Measurements from ENCODE around the gene B4GALT5.

DNA sequence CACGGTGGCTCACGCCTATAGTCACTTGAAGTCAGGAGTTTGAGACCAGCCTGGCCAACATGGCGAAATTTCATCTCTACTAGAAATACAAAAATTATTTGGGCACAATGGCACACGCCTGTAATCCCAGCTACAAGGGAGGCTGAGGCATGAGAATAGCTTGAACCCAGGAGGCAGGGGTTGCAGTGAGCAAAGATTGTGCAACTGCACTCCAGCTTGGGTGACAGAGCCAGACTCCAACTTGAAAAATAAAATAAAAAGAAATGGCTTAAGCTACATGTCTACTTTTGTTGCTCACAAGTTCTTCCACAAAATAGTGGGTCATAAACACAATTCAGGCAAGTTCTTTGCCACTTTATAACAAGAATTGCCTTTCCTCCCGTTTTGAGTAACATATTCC, 27.1 kb upstream of the B4GALT5 start:
- TF ChIP-seq ZFP30 (CRISPR knock-in tag; IDR thresholded peaks at IDR 0.05) (no peak), ARNTL (CRISPR knock-in tag; IDR thresholded peaks at IDR 0.05; ENCODE audit: borderline replicate concordance, low read depth) (no peak), ESRRG (CRISPR knock-in tag; IDR thresholded peaks at IDR 0.05) (no peak), ZNF8 (CRISPR knock-in tag; IDR thresholded peaks at IDR 0.05) (no peak), RARB (CRISPR knock-in tag; IDR thresholded peaks at IDR 0.05) (no peak), ZNF70 (CRISPR knock-in tag; IDR thresholded peaks at IDR 0.05) (no peak), GLIS3 (CRISPR knock-in tag; IDR thresholded peaks at IDR 0.05) (no peak), PPARA (CRISPR knock-in tag; IDR thresholded peaks at IDR 0.05; ENCODE audit: borderline replicate concordance) (no peak), TOX (CRISPR knock-in tag; IDR thresholded peaks at IDR 0.05; ENCODE audit: borderline replicate concordance) (no peak), CSDC2 (CRISPR knock-in tag; IDR thresholded peaks at IDR 0.05) (no peak), BACH2 (CRISPR knock-in tag; IDR thresholded peaks at IDR 0.05; ENCODE audit: borderline replicate concordance) (no peak)
- TF ChIP-seq, protein P1, sequence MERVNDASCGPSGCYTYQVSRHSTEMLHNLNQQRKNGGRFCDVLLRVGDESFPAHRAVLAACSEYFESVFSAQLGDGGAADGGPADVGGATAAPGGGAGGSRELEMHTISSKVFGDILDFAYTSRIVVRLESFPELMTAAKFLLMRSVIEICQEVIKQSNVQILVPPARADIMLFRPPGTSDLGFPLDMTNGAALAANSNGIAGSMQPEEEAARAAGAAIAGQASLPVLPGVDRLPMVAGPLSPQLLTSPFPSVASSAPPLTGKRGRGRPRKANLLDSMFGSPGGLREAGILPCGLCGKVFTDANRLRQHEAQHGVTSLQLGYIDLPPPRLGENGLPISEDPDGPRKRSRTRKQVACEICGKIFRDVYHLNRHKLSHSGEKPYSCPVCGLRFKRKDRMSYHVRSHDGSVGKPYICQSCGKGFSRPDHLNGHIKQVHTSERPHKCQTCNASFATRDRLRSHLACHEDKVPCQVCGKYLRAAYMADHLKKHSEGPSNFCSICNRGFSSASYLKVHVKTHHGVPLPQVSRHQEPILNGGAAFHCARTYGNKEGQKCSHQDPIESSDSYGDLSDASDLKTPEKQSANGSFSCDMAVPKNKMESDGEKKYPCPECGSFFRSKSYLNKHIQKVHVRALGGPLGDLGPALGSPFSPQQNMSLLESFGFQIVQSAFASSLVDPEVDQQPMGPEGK (CRISPR knock-in tag; IDR thresholded peaks at IDR 0.05; ENCODE audit: borderline replicate concordance): no peak
- TF ChIP-seq, protein P2, sequence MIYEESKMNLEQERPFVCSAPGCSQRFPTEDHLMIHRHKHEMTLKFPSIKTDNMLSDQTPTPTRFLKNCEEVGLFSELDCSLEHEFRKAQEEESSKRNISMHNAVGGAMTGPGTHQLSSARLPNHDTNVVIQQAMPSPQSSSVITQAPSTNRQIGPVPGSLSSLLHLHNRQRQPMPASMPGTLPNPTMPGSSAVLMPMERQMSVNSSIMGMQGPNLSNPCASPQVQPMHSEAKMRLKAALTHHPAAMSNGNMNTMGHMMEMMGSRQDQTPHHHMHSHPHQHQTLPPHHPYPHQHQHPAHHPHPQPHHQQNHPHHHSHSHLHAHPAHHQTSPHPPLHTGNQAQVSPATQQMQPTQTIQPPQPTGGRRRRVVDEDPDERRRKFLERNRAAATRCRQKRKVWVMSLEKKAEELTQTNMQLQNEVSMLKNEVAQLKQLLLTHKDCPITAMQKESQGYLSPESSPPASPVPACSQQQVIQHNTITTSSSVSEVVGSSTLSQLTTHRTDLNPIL (CRISPR knock-in tag; IDR thresholded peaks at IDR 0.05; ENCODE audit: low read depth): no peak
- TF ChIP-seq, protein P3, sequence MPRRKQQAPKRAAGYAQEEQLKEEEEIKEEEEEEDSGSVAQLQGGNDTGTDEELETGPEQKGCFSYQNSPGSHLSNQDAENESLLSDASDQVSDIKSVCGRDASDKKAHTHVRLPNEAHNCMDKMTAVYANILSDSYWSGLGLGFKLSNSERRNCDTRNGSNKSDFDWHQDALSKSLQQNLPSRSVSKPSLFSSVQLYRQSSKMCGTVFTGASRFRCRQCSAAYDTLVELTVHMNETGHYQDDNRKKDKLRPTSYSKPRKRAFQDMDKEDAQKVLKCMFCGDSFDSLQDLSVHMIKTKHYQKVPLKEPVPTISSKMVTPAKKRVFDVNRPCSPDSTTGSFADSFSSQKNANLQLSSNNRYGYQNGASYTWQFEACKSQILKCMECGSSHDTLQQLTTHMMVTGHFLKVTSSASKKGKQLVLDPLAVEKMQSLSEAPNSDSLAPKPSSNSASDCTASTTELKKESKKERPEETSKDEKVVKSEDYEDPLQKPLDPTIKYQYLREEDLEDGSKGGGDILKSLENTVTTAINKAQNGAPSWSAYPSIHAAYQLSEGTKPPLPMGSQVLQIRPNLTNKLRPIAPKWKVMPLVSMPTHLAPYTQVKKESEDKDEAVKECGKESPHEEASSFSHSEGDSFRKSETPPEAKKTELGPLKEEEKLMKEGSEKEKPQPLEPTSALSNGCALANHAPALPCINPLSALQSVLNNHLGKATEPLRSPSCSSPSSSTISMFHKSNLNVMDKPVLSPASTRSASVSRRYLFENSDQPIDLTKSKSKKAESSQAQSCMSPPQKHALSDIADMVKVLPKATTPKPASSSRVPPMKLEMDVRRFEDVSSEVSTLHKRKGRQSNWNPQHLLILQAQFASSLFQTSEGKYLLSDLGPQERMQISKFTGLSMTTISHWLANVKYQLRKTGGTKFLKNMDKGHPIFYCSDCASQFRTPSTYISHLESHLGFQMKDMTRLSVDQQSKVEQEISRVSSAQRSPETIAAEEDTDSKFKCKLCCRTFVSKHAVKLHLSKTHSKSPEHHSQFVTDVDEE (CRISPR knock-in tag; IDR thresholded peaks at IDR 0.05): no peak

All from SK-N-SH treated with all-trans-retinoic acid at 6 μM for 48 hours (cell line).